GM23338 (cell line): Measurements from ENCODE around the gene PML. TPM values are rescaled to one million over a fixed set of nuclear protein-coding genes. Genes with fewer than 3 reads are reported as not detected.

Experiments
- ATAC-seq: fragments of 200-7000 bp; cut with Tn5 transposase; 3 replicates; pipeline ENCODE4 v1.9.1; 2020
- DNase-seq: peaks from one replicate; pipeline ENCODE4 v3.0.0-alpha.2; 2015; ENCODE audit warnings: low spot score
- H2AFZ ChIP-seq: fragments of 200-600 bp; sonication (generic); 2 replicates; pipeline ENCODE4 v1.8.0; 2016; ENCODE audit warnings: antibody characterized with exemption, mild to moderate bottlenecking, moderate library complexity
- H3F3A ChIP-seq: fragments of 200-600 bp; sonication (generic); replicated peaks from 2 replicates; pipeline ENCODE4 v1.8.0; 2017; ENCODE audit warnings: antibody characterized with exemption, mixed run types, low read depth
- H3K27ac ChIP-seq: fragments of 200-600 bp; sonication (generic); 2 replicates; pipeline ENCODE4 v1.6.1; 2016; ENCODE audit warnings: low read depth
- H3K27me3 ChIP-seq: fragments of 200-600 bp; sonication (generic); 2 replicates; pipeline ENCODE4 v1.8.0; 2016; ENCODE audit warnings: mild to moderate bottlenecking, mixed run types, moderate library complexity; ENCODE audit not compliant: insufficient read depth
- H3K36me3 ChIP-seq: fragments of 200-600 bp; sonication (generic); 2 replicates; pipeline ENCODE4 v1.8.0; 2016; ENCODE audit warnings: mild to moderate bottlenecking; ENCODE audit not compliant: insufficient read depth
- H3K4me1 ChIP-seq: fragments of 200-600 bp; sonication (generic); 2 replicates; pipeline ENCODE4 v1.8.0; 2016; ENCODE audit warnings: mild to moderate bottlenecking, moderate library complexity; ENCODE audit not compliant: insufficient read depth
- H3K4me2 ChIP-seq: fragments of 200-600 bp; sonication (generic); 2 replicates; pipeline ENCODE4 v1.7.1; 2017; ENCODE audit warnings: mixed run types
- H3K4me3 ChIP-seq: fragments of 200-600 bp; sonication (generic); 2 replicates; pipeline ENCODE4 v1.6.1; 2016; ENCODE audit warnings: mixed run types
- H3K79me2 ChIP-seq: fragments of 200-600 bp; sonication (generic); replicated peaks from 2 replicates; pipeline ENCODE4 v1.8.0; 2017; ENCODE audit warnings: mild to moderate bottlenecking; ENCODE audit not compliant: insufficient read depth
- H3K9me2 ChIP-seq: fragments of 200-600 bp; sonication (generic); 2 replicates; pipeline ENCODE4 v1.8.0; 2017; ENCODE audit not compliant: insufficient read depth
- H4K20me1 ChIP-seq: fragments of 200-600 bp; sonication (generic); replicated peaks from 2 replicates; pipeline ENCODE4 v1.8.0; 2017; ENCODE audit warnings: mild to moderate bottlenecking; ENCODE audit not compliant: insufficient read depth
- H3K27ac Mint-ChIP-seq: 2 replicates; pipeline ENCODE4 v1.8.0; 2020; ENCODE audit warnings: inconsistent platforms, mild to moderate bottlenecking, moderate library complexity, mixed read lengths
- H3K27me3 Mint-ChIP-seq: 3 replicates; pipeline ENCODE4 v1.8.0; 2022; ENCODE audit warnings: low read depth, mild to moderate bottlenecking, moderate library complexity, mixed read lengths, inconsistent platforms; ENCODE audit not compliant: insufficient read depth, poor library complexity
- H3K36me3 Mint-ChIP-seq: 3 replicates; pipeline ENCODE4 v1.8.0; 2021; ENCODE audit warnings: low read depth, mild to moderate bottlenecking, inconsistent platforms, moderate library complexity, mixed read lengths
- H3K4me1 Mint-ChIP-seq: 3 replicates; pipeline ENCODE4 v1.8.0; 2020; ENCODE audit warnings: mild to moderate bottlenecking, inconsistent platforms, mixed read lengths
- H3K4me3 Mint-ChIP-seq: 3 replicates; pipeline ENCODE4 v1.8.0; 2021; ENCODE audit warnings: moderate library complexity, mild to moderate bottlenecking, inconsistent platforms, mixed read lengths
- H3K9me3 Mint-ChIP-seq: 3 replicates; pipeline ENCODE4 v1.8.0; 2020; ENCODE audit warnings: moderate library complexity, mild to moderate bottlenecking, inconsistent platforms, mixed read lengths
- CREB1 ChIP-seq: fragments of 250-450 bp; sonication (Bioruptor Pico); IDR thresholded peaks from 2 replicates; pipeline ENCODE4 v1.5.0; 2020; ENCODE audit warnings: low read depth, mild to moderate bottlenecking, moderate library complexity
- NANOG ChIP-seq: IDR thresholded peaks from 2 replicates; pipeline ENCODE4 v1.6.1; 2016; ENCODE audit warnings: antibody characterized with exemption, borderline replicate concordance
- POLR2AphosphoS5 ChIP-seq: IDR thresholded peaks from 2 replicates; pipeline ENCODE4 v1.6.1; 2016; ENCODE audit warnings: antibody characterized with exemption, low read depth
- STAT1 ChIP-seq: IDR thresholded peaks from one replicate; pipeline ENCODE4 v1.6.1; 2016; ENCODE audit warnings: antibody characterized with exemption; ENCODE audit not compliant: unreplicated experiment
- ZNF114 ChIP-seq: fragments of 250-450 bp; sonication (Bioruptor Pico); IDR thresholded peaks from 2 replicates; pipeline ENCODE4 v1.5.0; 2020; ENCODE audit warnings: mild to moderate bottlenecking, moderate library complexity
- polyA plus RNA-seq: library from polyadenylated mRNA; unstranded; fragments of >200 nt; fragmentation: Nextera tagmentation; extraction: Ambion mirVana; gene quantifications from 2 replicates; pipeline ENCODE4 v1.2.1, GENCODE V29; 2016
- total RNA-seq: library from RNA; depleted of rRNA; stranded (reverse); fragments of >200 nt; shearing (Covaris generic); gene quantifications from 2 replicates; pipeline ENCODE4 v1.2.3, GENCODE V29; 2014
- TF ChIP-seq, protein P1 (sequence below): IDR thresholded peaks from 2 replicates; pipeline ENCODE4 v1.6.1; 2016; ENCODE audit warnings: antibody characterized with exemption
- TF ChIP-seq, protein P2 (sequence below), 2 experiments: fragments of 200-600 bp in 1 of 2; sonication (generic) in 1 of 2; conservative IDR thresholded peaks; 2 replicates each; pipeline versions ENCODE4 v1.5.1 to v1.6.1; 2016 to 2017; ENCODE audit warnings: antibody characterized with exemption in 2 of 2, low read depth in 2 of 2, mild to moderate bottlenecking in 2 of 2, moderate library complexity in 1 of 2
- TF ChIP-seq, protein P3 (sequence below): fragments of 250-450 bp; sonication (Bioruptor Pico); IDR thresholded peaks from 2 replicates; pipeline ENCODE4 v1.5.0; 2020; ENCODE audit warnings: mild to moderate bottlenecking, moderate library complexity

PML gene
- total and polyA plus RNA-seq, 2 experiments from 2014 or later: 19.0 to 73.1 TPM

DNA sequence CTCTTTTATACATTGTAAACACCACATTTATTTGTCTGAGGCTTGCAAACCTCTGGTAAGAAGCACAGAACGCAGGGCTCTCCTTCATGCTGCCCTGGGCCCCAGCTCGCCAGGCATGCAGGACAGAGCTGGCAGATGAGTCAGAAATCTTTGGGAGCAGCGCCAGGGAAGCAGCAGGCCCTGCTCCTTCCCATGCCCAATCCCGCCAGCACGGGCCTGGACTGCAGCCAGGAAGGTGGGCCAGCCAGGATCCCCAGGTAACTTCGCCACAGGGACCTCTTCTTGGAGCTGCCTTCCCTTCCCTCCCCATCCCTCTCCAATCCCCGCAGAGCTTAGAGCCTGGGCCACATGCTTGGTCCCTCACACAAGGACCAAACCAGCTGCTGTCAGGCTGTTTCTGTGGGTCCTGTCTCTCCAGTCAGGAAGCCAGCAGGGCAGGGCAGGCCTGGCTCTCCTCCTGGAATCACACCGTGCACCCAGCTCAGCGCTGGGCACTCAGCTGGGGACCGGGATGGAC is 11.2 kb upstream of the PML start:
- Histone ChIP-seq H3K9me2 (no peaks in the 10 kb centered on the region), H2AFZ (no peak overlapping the region), H3K36me3 (no peaks in the 10 kb centered on the region), H4K20me1 (no peaks in the 10 kb centered on the region), H3K4me2 (no peak overlapping the region), H3F3A (no peaks in the 10 kb centered on the region), H3K27ac (no peak overlapping the region), H3K79me2 (no peaks in the 10 kb centered on the region), H3K4me1 (no peaks in the 10 kb centered on the region), H3K4me3 (no peak overlapping the region), H3K27me3 (no peaks in the 10 kb centered on the region)
- DNase-seq: no peak
- peaks cover 12% of the 10 kb centered on the region for H3K27me3 Mint-ChIP-seq
- no peak overlapping the region for H3K27ac Mint-ChIP-seq
- H3K4me1 Mint-ChIP-seq: no peaks in the 10 kb centered on the region; the same call in 2 of the 3 replicates
- TF ChIP-seq, protein P1, sequence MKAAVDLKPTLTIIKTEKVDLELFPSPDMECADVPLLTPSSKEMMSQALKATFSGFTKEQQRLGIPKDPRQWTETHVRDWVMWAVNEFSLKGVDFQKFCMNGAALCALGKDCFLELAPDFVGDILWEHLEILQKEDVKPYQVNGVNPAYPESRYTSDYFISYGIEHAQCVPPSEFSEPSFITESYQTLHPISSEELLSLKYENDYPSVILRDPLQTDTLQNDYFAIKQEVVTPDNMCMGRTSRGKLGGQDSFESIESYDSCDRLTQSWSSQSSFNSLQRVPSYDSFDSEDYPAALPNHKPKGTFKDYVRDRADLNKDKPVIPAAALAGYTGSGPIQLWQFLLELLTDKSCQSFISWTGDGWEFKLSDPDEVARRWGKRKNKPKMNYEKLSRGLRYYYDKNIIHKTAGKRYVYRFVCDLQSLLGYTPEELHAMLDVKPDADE: no peak
- TF ChIP-seq, protein P2, sequence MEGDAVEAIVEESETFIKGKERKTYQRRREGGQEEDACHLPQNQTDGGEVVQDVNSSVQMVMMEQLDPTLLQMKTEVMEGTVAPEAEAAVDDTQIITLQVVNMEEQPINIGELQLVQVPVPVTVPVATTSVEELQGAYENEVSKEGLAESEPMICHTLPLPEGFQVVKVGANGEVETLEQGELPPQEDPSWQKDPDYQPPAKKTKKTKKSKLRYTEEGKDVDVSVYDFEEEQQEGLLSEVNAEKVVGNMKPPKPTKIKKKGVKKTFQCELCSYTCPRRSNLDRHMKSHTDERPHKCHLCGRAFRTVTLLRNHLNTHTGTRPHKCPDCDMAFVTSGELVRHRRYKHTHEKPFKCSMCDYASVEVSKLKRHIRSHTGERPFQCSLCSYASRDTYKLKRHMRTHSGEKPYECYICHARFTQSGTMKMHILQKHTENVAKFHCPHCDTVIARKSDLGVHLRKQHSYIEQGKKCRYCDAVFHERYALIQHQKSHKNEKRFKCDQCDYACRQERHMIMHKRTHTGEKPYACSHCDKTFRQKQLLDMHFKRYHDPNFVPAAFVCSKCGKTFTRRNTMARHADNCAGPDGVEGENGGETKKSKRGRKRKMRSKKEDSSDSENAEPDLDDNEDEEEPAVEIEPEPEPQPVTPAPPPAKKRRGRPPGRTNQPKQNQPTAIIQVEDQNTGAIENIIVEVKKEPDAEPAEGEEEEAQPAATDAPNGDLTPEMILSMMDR (conservative IDR thresholded peaks at IDR 0.05; ENCODE audit: low read depth in 2 of 2): no peak
- H3K9me3 Mint-ChIP-seq: no peaks in the 10 kb centered on the region
- H3K36me3 Mint-ChIP-seq: no peaks in the 10 kb centered on the region; the same call in 2 of the 3 replicates
- H3K4me3 Mint-ChIP-seq: no peak overlapping the region
- ATAC-seq: no peak

DNA sequence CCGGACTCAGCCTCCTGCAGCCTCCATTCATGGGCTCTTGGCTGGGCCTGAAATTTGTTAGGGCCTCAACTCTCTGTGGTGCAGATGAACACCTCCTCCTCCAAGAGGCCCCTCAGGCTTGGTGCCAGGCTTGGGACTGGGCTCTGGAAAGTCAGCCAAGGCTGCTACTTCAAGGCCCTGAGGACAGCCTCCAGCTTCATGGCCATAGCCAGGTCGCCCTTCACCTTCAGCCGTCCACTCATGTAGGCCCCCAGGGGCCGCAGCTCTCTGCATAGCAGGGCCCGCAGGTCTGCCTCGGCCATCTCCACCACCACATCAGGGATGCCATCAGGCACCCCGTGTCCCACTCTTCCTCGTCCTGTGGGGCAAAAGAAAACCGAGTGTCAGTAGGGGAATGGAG is 10.7 kb upstream of the PML start:
- no peak overlapping the region for H3K27ac Mint-ChIP-seq
- no peak overlapping the region for H3K4me2 ChIP-seq
- TF ChIP-seq, protein P3, sequence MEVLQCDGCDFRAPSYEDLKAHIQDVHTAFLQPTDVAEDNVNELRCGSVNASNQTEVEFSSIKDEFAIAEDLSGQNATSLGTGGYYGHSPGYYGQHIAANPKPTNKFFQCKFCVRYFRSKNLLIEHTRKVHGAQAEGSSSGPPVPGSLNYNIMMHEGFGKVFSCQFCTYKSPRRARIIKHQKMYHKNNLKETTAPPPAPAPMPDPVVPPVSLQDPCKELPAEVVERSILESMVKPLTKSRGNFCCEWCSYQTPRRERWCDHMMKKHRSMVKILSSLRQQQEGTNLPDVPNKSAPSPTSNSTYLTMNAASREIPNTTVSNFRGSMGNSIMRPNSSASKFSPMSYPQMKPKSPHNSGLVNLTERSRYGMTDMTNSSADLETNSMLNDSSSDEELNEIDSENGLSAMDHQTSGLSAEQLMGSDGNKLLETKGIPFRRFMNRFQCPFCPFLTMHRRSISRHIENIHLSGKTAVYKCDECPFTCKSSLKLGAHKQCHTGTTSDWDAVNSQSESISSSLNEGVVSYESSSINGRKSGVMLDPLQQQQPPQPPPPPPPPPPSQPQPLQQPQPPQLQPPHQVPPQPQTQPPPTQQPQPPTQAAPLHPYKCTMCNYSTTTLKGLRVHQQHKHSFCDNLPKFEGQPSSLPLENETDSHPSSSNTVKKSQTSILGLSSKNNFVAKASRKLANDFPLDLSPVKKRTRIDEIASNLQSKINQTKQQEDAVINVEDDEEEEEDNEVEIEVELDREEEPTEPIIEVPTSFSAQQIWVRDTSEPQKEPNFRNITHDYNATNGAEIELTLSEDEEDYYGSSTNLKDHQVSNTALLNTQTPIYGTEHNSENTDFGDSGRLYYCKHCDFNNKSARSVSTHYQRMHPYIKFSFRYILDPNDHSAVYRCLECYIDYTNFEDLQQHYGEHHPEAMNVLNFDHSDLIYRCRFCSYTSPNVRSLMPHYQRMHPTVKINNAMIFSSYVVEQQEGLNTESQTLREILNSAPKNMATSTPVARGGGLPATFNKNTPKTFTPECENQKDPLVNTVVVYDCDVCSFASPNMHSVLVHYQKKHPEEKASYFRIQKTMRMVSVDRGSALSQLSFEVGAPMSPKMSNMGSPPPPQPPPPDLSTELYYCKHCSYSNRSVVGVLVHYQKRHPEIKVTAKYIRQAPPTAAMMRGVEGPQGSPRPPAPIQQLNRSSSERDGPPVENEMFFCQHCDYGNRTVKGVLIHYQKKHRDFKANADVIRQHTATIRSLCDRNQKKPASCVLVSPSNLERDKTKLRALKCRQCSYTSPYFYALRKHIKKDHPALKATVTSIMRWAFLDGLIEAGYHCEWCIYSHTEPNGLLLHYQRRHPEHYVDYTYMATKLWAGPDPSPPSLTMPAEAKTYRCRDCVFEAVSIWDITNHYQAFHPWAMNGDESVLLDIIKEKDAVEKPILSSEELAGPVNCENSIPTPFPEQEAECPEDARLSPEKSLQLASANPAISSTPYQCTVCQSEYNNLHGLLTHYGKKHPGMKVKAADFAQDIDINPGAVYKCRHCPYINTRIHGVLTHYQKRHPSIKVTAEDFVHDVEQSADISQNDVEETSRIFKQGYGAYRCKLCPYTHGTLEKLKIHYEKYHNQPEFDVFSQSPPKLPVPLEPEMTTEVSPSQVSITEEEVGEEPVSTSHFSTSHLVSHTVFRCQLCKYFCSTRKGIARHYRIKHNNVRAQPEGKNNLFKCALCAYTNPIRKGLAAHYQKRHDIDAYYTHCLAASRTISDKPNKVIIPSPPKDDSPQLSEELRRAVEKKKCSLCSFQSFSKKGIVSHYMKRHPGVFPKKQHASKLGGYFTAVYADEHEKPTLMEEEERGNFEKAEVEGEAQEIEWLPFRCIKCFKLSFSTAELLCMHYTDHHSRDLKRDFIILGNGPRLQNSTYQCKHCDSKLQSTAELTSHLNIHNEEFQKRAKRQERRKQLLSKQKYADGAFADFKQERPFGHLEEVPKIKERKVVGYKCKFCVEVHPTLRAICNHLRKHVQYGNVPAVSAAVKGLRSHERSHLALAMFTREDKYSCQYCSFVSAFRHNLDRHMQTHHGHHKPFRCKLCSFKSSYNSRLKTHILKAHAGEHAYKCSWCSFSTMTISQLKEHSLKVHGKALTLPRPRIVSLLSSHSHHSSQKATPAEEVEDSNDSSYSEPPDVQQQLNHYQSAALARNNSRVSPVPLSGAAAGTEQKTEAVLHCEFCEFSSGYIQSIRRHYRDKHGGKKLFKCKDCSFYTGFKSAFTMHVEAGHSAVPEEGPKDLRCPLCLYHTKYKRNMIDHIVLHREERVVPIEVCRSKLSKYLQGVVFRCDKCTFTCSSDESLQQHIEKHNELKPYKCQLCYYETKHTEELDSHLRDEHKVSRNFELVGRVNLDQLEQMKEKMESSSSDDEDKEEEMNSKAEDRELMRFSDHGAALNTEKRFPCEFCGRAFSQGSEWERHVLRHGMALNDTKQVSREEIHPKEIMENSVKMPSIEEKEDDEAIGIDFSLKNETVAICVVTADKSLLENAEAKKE (CRISPR knock-in tag): no peak
- TF ChIP-seq POLR2AphosphoS5 (no peak), ZNF114 (CRISPR knock-in tag) (no peak), CREB1 (CRISPR knock-in tag) (no peak), STAT1 (no peak), NANOG (no peak)
- TF ChIP-seq, protein P1: no peak

More for the DNA sequence above, 10.7 kb upstream of the PML start:
- Histone ChIP-seq H4K20me1 (no peaks in the 10 kb centered on the region), H3K4me1 (no peaks in the 10 kb centered on the region), H3K36me3 (no peaks in the 10 kb centered on the region), H3K9me2 (no peaks in the 10 kb centered on the region), H3K4me3 (no peak overlapping the region), H3K27me3 (no peaks in the 10 kb centered on the region), H3K27ac (no peak overlapping the region), H3K79me2 (no peaks in the 10 kb centered on the region), H3F3A (no peaks in the 10 kb centered on the region), H2AFZ (no peak overlapping the region)
- Mint-ChIP-seq H3K36me3 (no peaks in the 10 kb centered on the region; the same call in 2 of the 3 replicates), H3K27me3 (peaks cover 12% of the 10 kb centered on the region), H3K4me3 (no peak overlapping the region), H3K9me3 (no peaks in the 10 kb centered on the region), H3K4me1 (no peaks in the 10 kb centered on the region; the same call in 2 of the 3 replicates)
- DNase-seq: no peak
- no peak for ATAC-seq
